Choroid plexus epithelial cell (primary cell): Measurements from ENCODE around the gene PEX5.
"Not testable (repeated sequence)": the region's sequence is repeated elsewhere in the genome, so short reads cannot be mapped to it uniquely, and the experiment has no call there.

Experiments
- DNase-seq: peaks from one replicate; pipeline ENCODE4 v3.0.0-alpha.2; 2010; ENCODE audit warnings: low read depth
- H3K4me3 ChIP-seq: 2 replicates; pipeline ENCODE4 v1.5.1; 2011; ENCODE audit warnings: low read depth, mild to moderate bottlenecking, control low read depth, low read length, moderate library complexity
- TF ChIP-seq, protein P1 (sequence below): conservative IDR thresholded peaks from 2 replicates; pipeline ENCODE4 v1.5.1; 2011; ENCODE audit warnings: low read depth, mild to moderate bottlenecking, control low read depth, inconsistent platforms, low read length, moderate library complexity

Gene PEX5

GRCh38 chr12:7242176-7243101 lies 53.0 kb downstream of the PEX5 start:
- DNase-seq: no peak
- TF ChIP-seq, protein P1, sequence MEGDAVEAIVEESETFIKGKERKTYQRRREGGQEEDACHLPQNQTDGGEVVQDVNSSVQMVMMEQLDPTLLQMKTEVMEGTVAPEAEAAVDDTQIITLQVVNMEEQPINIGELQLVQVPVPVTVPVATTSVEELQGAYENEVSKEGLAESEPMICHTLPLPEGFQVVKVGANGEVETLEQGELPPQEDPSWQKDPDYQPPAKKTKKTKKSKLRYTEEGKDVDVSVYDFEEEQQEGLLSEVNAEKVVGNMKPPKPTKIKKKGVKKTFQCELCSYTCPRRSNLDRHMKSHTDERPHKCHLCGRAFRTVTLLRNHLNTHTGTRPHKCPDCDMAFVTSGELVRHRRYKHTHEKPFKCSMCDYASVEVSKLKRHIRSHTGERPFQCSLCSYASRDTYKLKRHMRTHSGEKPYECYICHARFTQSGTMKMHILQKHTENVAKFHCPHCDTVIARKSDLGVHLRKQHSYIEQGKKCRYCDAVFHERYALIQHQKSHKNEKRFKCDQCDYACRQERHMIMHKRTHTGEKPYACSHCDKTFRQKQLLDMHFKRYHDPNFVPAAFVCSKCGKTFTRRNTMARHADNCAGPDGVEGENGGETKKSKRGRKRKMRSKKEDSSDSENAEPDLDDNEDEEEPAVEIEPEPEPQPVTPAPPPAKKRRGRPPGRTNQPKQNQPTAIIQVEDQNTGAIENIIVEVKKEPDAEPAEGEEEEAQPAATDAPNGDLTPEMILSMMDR: no peak
- H3K4me3 ChIP-seq: no peak overlapping the region

- not testable (repeated sequence) for H3K4me3 ChIP-seq, DNase-seq
Measured at GRCh38 chr12:7251328-7251996, 62.0 kb downstream of the PEX5 start.

DNA sequence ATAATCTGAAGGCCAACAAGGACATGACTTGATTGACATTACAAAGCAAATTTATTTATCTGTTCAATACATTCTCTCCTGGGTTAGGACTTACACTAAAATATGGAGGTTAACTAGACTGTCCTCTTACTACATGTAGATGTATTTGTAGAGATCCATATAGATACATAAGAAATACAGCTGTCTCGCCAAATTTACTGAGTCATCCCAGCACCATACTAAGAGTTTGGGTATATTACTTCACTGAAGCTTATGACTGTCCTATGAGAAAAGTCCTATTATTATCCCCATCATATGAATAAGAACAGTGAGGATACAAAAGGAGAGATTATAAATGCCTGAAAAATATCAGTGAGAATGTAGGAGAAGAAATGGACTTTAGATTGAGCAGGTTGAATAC lies 69.6 kb downstream of the PEX5 start:
- TF ChIP-seq, protein P1: no peak
- no peak for DNase-seq
- H3K4me3 ChIP-seq: no peak overlapping the region
